ENCODE results near the gene WNK2.

WNK2 gene

DNA sequence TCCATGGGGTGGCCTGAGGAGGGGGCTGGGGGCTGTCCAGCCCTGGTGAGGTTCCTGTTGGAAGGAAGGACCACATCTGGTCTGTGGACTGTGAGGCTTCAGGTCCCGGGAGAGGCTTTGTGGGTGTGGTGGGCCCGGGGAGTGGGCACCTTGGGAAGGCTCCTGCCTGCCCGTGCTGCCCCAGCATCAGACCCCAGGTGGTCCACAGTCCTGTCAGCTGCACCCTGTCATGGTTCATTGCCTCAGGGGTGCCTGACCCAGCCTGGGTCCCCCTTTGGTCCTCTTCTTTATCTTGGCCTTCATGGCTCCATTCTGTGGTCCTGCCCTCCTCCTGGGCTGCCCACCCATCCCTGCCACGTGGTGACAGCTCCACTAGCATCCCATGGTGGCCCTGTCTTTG, 36.7 kb downstream of the WNK2 start:
- no peak for DNase-seq

DNA sequence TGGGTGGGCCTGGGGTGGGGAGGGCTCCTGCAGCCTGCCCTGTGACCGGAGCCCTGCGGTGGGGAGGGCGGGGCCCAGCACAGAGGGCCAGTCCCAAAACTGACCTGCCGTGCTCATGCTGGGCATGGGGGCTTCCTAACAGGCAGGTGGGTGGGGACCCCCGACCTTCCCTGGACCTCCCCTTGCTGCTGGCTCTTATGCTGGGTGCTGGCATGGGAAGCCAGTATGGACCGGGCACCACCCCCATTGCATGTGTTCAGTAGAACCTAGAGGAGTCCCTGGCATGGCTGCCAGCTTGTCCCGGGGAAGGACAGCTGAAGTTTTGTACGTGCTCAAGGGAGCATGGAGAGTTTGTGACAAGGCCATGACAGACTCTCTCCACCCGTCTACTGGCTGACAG, 37.1 kb downstream of the WNK2 start:
- no peak for DNase-seq

DNA sequence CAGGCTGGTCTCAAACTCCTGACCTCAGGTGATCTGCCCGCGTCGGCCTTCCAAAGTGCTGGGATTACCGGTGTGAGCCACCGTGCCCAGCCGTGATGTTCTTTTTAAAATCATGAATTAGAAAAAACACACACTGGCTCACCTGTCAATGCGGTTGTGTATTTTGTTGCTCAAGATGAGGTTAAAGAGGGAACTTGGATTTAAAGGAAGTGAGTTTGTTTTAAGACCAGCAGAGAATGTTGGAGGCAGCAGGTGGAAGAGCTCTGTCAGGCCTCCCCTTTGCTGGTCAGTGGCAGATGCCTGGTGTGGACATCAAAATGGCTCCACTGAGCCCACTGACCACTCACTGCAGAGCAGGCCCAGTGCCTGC, 38.9 kb downstream of the WNK2 start:
- no peak for DNase-seq

DNA sequence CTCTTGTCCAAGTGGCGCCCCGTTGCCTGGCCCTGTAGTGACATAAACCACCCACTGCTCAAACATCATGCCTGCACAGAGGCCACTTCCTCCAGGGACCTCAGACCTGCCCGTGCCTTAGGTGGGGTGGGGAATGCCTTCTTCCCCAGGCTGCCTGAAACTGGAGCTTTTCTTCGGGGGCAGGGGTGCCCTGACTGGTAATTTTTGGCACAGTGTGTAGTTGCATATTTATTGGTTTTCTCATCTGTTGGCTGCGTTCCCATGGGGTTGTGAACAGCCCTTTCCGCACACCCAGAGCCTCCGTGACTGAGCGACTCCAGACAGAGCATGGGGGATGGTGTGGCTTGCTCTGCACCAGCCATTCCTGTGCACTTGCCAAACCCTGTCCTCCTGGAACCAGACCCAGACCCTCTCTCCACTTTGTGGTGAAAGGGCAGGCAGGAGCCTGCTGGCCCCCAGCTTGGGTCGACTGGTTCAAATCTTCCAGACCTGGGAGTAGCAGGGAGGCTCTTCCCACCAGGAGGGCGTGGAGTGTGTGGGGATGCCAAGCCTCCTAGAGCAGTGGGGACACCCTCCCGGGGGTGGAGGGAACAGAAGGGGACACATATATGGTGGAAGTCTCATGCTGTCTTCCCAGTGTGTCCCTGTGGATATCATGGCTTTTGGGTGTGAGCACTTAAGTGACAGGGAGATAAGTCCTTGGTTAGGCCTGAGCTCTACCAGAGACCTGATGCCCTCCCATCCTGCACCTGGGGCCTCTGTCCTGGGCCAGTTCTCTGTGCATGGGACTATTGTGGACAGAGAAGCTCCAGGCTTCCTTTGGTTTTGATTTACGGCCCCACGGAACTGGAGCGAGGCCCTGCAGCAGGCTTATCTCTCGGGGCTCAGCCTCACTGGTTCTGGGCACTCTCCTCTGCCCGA, 39.6 kb downstream of the WNK2 start:
- no peak for DNase-seq

DNA sequence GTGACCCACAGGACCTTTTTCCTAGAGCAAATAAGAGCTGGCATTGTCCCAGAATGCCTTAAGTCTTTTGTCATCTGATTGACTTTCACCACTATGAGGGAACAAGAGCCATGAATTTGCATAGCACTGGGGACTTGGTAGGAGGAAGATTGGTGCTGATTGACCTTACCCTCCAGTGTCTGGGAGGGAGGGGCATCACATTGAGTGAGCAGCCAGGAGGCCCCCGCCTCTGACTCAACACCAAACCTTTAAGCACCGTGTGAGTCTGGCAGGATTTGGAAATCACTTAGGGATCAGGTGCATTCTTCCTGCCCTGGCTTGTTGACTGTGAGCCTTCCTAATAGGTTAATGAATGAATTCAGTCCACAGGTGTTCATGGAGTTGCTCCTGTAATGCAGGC, 40.7 kb downstream of the WNK2 start:
- no peak for DNase-seq

DNA sequence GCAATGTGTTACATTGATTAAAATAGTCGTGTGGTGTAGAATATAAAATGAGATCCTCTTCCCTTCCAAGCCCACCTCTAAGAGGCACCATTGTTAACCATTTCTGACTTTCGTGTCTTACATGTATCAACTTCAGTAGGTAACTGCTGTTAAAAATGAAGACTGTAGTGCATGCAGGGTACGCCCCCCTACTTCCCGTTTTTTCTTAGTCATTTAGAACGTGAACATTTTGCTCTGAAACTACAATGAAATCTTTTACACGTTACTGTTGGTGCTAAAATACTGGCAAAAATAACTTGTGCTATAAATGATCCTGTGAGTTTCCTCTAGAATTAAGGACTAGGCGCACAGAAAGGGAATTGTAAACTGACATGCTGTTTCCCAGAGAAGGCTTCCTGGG, 41.5 kb downstream of the WNK2 start:
- DNase-seq: no peak

DNA sequence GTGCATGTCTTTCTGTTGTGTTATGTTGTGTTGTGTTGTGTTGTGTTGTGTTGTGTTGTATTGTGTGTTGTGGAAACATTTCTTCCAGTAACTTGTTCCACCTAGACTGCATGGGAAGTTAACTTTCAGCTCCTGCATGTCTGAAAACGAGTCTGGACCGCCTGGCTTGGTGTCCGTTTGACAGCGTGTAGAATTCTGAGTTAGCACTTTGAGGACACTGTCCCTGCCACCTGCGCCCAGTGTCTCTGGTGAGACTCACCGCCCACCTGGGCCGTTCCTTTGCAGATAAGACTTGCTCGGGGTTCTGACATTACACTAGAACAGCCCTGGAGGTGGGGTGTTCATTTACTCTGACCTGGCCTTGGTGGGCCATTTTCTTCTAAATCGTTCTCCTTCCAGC, 42.0 kb downstream of the WNK2 start:
- no peak for DNase-seq

DNA sequence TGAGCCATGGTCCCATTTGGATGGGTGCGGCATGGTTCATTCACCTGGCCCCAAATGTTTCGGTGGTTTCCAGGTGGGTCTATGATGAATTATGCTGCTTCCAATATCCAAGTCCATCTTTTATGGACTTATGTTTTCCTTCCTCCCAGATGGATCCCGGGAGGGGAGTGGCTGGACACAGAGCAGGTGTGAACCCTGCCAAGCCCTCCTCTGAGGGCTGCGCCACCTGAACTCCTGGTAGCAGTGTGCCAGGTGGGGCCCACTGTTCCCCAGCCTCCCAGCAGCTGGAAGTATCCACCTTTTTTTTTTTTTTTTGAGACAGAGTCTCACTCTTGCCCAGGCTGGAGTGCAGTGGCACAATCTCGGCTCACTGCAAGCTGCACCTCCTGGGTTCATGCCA, 42.9 kb downstream of the WNK2 start:
- DNase-seq: no peak

DNA sequence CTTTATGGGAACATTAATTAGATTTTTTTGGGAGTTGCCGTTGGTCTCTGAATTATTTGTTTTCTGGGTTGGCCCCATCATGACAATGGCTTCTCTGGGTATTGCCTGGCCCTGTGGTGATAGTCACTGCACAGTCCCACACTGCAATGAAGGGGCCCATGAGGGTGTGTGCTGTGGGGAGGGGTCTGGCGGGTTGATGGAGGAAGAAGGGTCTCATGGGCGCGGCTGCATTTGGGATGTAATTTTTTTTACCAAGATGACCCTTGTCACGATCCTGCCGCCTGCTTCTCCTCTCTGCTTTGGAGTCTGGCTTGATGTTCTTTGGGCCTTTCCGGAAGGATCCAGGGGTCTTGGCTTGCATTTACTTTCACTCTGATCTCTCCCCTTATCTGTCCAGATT, 44.1 kb downstream of the WNK2 start:
- DNase-seq: no peak

DNA sequence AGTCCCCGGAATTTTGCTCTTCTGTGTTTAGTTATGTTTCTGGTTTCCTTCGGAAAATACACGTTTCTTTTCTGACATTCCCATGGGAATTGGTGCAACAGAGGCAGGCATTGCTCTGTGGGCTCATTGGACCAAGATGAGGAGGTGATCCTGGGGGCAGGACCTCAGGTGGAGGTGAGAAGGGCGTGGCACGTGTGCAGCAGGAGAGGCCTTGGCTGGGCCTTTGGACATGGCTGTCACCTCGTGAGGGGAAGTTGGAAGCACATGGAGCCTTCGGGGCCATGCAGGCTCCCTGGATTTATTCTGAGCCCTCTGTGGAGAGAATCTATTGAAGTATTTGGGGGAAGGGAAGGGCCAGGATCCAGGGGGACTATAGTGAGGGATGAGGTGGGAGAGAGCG, 44.5 kb downstream of the WNK2 start:
- DNase-seq: no peak

DNA sequence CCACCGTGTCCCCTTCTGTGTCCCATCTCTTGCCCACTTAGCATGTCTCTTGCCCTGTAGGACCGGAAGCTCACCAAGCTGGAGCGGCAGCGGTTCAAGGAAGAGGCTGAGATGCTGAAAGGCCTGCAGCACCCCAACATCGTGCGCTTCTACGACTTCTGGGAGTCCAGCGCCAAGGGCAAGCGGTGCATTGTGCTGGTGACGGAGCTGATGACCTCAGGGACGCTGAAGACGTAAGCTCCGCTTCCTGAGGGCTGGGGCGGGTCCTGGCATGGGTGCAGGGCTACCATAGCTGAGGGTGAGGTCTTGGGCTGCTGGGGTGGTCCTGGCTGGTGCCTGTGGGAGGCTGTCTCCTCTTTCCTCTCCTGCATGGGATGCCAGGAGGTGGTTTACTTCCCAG, 45.7 kb downstream of the WNK2 start:
- DNase-seq: no peak

DNA sequence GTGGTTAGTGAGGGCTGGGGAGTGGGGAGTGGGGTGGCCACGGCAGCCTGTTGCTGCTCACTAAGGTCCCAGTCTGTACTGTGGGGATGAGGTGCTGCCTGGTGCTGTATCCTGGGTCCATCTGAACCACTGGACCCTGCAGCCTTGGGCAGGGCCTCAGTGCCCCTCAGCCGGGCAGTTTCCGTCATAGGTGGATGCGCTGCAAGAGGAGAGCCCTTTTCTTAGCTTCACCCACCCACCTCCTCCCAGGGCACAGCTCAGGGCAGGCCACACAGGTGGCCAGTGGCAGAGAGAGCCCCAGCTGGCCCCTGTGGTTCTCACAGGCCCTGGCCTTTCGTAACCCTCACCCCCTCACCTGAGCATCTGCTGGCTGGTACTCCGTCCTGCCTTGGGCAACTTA, 46.2 kb downstream of the WNK2 start:
- DNase-seq: no peak

DNA sequence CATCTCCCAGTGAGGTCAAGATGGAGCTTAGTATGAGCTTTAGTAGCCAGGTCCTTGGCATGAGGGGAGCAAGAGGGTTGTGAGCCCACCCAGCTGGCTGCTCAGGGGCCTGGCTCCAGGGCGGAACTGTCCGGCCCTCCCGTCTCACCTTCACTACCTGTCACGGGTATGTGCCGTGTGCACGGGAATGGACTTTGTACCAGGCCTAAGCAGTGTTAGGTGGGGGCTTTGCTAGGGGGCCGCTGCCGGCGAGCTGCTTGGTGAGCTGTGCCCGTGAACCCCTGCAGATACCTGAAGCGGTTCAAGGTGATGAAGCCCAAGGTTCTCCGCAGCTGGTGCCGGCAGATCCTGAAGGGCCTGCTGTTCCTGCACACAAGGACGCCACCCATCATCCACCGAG, 46.7 kb downstream of the WNK2 start:
- no peak for DNase-seq

DNA sequence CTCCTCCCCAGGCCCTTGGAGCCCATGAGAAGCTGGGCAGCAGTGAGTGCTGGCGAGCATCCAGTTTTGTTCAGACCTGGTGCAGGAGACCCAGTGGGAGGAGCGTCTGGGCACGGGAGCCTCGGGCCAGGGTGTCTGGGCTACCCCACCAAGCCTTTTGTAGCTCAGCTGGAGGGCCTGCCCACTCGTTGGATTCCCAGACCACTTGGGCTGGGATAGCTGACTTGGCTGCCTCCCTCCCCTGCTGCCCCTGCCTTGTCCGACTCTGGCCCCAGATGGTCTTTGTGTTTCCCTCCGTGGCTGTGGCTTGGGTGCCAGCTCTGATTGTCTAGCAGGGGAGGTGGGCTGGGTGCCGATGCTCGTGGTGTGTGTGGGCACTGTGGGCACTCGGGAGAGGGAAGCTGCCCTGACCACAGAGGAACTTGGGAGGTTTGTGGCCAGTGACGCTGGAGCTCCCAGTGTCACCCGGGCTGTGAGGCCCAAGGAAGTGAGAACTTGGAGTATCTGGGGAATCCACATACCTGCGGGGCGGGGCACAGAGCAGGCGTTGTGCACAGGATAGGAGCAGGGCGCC, 47.3 kb downstream of the WNK2 start:
- no peak for DNase-seq

DNA sequence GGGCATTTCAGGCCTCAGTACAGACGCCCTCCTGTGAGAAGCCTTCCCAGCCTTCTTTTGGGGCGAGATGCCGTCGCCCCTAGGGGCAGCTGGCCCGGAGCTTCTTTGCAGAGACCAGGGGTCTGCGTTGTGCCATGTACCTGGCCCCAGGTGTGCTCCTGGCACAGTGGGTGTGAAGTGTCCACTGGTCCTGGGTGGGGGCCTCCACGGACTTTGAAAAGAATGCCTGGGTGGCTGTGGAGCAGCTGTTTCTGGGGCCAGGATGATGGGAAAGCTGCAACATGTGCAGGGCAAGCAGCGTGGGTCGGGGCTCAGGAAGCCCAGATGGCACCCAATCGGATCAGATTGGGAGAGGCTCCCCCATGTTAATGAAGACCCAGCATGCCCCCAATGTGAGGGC, 47.8 kb downstream of the WNK2 start:
- DNase-seq: no peak

DNA sequence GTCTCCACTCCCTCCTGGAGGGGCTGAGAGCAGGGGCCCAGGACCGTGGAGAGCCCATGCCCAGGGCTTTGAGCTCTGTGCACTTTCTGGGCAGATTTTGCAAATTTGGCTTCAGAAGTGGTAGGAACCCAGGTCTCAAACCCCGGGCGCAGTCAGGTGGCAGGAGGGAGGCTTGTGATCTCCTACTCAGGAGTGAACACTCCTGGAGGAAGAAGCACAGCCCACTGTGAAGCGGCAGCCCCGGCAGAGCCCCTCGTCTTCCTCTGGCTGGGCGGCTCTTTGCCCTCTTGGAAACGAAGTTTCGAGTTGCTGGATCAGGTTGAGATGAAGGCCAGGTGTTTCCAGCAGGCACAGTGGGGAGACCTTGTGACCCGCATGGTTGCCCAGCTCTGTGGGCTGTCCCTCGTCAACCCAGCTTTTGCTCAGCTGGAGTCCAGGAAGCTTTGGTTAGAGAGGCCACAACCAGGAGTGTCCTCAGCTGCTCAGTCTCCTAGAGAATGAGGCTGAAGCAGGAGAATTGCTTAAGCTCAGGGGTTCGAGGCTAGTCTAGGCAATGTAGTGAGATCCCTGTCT, 48.5 kb downstream of the WNK2 start:
- no peak for DNase-seq

DNA sequence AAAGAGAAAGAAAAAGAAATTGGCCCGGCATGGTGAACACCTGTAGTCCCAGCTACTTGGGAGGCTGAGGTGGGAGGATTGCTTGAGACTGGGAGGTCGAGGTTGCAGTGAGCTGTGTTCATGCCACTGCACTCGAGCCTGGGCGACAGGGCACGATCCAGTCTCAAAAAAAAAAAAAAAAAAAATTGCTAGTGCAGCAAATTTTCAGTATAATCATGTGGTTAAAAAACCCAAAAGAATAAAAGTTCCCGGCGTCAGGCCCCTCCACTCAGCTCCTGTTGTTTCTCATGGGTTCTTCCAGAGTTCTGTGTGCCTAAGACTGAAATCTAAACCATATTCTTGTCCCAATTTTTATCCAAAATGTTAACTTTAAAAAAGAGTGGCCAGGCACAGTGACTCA, 49.1 kb downstream of the WNK2 start:
- DNase-seq: no peak

DNA sequence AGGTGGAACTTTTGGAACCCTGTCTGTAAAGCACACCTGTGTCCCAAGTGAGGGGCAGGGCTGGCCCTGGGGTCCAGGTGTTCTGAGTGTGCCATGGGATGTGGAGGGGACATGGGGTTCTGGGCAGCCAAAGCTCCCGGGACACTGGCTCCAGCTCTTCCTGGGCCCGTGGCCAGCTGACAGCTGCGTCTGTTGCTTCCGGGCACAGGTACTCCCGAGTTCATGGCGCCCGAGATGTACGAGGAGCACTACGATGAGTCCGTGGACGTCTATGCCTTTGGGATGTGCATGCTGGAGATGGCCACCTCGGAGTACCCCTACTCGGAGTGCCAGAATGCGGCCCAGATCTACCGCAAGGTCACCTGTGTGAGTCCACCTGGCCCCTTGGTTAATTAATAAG, 50.7 kb downstream of the WNK2 start:
- DNase-seq: no peak

DNA sequence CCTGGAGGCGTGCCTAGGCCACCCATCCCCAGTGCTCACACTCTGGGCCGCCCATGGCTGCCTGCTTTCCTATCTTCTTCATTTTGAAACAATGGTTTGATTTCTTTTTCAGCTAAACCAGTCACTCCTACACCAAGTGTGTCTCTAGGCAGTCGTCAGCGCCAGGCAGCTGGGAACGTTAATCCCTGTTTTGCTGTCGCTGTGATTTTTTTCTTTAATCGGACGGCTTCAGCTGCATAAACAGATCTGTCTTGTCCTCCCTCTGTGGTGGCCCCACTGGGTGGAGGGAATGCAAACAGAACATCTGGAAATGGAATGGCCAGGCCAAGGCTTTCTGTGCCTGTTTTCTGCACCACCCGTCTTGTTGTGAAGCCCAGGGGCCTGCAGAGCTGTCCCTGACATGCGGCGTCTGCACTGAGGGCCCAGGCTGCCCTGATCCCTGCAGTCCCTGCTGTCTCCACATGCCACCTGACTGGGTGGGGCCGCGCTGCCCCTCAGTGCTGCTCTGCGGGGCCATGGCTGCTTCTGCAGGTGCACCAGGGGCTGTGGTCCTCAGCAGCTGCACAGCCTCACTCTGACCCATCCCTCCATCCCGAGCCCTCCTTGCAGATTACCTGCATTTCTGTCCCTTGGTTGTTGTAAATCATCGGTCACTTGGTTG, 51.5 kb downstream of the WNK2 start:
- DNase-seq: no peak

DNA sequence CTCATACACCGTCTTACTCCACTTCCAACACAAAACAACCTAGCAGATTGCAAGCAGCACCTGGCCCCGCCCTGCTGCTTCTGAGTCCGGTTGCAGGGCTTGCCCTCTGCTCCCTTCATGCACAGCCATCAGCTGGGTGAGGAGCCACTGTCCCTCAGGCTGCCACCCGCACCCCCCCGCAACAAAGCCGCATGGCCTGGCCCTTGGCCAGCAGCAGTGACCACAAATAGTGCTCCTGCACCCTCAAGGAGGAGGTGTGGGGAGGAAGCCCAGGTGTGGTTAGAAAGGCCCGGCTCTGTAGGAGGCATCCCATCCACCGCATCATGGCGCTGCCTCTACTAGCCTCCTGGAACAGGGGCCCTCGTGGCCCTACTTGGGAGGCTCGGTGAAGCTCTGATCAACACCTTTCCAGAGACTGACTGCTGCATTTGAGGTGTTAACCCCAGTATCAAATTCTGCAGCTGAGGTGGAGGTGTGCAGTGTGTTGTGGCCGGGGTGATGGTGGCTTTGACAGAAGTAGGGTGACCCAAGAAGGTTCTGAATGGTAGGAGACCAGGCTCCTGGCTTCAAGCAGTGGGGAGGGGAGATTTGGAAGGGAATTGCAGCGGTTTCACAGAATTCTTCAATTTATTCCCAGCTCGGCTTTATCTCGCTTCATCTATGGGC, 52.7 kb downstream of the WNK2 start:
- no peak for DNase-seq

DNA sequence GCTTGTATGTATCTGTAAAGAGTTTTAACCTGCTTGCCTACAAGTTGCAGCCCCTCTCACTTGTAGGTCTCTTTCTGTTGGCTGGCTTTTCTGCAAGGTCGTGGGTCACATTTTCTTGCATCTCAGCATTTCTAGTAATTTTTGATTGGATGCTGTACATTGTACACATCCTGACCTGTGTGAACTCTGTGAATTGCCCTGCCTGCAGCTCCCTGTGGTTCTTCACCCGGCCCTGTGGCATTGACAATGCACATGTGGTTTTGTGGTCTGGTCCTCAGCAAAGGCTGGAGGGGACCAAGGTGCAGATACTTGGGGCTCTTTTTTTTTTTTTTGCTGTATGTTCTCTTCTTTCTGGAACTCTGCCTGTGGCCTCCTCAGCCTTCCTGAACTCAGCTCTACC, 53.6 kb downstream of the WNK2 start:
- no peak for DNase-seq

DNA sequence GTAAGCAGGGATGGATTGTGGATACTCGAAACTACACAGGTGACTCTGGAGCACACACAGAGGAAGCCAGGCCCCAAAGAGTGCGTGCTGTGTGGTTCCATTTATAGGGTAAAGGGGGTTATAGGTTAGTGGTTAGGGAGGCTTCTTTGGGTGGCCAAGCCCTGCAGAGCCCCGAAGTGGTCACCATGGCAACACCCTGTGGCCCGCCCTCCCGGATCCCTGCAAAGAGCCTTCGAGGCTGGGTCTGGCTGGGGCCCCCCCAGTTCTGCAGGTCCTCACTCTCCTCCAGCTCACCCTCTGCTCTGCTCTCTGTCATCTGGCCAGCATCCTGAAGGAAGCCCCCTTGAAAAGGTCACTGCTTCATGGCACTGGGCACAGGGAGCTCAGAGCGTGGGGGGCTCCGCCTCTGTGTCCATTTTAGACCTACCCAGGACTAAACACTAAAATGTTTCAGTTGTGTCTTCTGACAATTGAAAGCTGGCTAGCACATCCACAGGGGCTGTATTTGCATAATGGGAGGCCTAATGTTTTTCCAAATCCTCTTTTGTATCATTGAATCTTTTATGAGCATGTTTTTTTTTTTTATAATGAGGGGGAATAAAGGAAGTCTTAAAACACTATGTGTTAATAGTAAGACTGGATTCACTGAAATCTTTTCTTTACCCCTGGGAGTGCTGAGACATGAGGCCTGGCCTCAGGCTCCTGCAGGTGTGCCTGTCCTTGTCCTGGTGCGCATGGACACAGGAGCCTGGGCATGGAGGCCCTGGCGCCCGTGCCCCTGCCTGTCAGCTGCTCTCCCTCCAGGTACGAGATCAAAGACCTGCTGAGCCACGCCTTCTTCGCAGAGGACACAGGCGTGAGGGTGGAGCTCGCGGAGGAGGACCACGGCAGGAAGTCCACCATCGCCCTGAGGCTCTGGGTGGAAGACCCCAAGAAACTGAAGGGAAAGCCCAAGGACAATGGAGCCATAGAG, 55.3 kb downstream of the WNK2 start:
- no peak for DNase-seq
